ENCODE results near the gene PHACTR3.

PHACTR3 gene

DNA sequence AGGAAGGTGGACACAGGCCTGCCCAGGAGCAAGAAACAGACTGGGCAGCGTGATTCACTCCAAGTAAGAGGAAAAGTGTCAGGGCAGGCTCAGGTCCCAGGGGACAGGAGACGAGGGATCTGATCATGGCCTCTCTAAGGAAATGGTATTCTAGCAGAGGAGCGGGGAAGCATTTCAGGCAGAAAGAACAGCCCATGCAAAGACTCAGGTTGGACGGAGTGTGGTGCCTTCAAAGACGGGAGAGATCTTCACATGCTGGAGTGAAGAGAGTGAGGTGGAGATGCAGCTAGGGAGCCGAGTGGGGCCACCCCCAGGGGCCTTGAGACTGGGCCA, 168.0 kb downstream of the PHACTR3 start:
- Mint-ChIP-seq H3K9me3 (peaks cover 3% of the 10 kb centered on the region), H3K36me3 (no peaks in the 10 kb centered on the region), H3K4me3 (no peak overlapping the region), H3K27ac (no peak overlapping the region), H3K27me3 (peaks cover 6% of the 10 kb centered on the region), H3K4me1 (no peaks in the 10 kb centered on the region)
- ATAC-seq (ENCODE audit: low read depth): no peak
- no peak for DNase-seq (ENCODE audit: low spot score in 2 of 2)

DNA sequence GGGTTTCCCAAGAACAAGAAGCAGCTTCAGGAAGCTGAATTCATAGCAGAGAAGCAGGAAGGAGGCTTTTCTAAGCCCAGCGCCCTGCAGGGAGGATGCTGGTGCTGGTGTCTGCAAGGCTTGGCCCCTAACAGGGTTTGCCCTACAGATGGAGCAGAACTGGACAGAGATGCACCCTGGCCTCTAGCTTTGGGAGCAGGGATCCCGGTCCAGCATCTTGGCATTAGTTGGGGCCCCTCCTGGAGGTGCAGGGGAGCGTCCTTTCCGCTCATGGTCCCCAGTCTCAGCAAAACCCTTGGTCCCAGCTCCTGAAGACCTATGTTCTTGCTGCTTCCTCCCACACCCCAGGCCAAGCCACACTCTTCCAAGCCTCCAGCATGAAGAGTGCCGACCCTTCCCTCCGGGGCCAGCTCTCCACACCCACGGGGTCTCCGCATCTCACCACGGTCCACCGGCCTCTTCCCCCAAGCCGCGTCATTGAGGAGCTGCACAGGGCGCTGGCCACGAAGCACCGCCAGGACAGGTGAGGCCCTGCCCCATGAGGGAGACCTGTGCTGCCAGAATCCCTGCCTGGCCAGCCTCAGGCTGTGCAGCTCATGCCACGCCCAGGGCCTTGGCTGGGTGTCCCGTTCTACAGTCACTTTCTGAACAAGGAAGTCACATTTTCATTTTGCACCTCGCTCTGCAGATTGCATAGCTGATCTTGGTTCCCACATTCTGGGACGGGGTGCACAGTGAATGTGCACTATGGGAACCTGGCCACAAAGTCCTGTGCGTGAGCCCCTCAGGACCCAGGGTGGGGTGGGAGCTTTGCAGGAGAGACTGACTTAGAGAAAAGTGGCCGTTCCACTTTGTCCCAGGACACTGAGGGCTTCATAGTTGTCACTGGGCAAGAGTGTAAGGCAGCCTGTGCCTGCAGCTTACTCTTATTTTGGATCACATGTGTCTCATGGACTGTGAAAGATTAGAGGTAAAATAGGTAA, 168.9 kb downstream of the PHACTR3 start:
- H3K4me1 Mint-ChIP-seq: no peaks in the 10 kb centered on the region
- no peak for DNase-seq (ENCODE audit: low spot score in 2 of 2)
- H3K36me3 Mint-ChIP-seq: no peaks in the 10 kb centered on the region
- no peak overlapping the region for H3K4me3 Mint-ChIP-seq
- no peaks in the 10 kb centered on the region for H3K9me3 Mint-ChIP-seq
- no peak overlapping the region for H3K27ac Mint-ChIP-seq
- no peak for ATAC-seq (ENCODE audit: low read depth)
- peaks cover 4% of the 10 kb centered on the region for H3K27me3 Mint-ChIP-seq

DNA sequence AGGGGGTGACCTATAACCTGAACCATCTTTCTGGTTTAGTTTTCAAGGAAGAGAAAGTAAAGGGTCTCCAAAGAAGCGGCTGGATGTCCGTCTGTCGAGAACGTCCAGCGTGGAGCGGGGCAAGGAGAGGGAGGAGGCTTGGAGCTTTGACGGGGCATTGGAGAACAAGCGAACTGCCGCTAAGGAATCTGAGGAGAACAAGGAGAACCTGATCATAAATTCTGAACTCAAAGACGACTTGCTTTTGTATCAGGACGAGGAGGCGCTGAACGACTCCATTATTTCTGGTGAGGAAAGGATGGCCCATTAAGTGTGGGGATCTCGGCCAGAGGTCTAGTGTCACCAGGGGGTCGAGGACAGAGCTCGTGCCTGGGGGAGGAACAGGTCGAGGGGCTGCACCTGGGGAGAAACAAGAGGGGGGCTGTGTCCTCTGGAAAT, 169.9 kb downstream of the PHACTR3 start:
- Mint-ChIP-seq H3K36me3 (no peaks in the 10 kb centered on the region), H3K9me3 (no peaks in the 10 kb centered on the region), H3K27ac (no peak overlapping the region), H3K4me3 (no peak overlapping the region), H3K4me1 (no peaks in the 10 kb centered on the region), H3K27me3 (peaks cover 7% of the 10 kb centered on the region)
- ATAC-seq (ENCODE audit: low read depth) (no peak), DNase-seq (ENCODE audit: low spot score in 2 of 2) (no peak)

DNA sequence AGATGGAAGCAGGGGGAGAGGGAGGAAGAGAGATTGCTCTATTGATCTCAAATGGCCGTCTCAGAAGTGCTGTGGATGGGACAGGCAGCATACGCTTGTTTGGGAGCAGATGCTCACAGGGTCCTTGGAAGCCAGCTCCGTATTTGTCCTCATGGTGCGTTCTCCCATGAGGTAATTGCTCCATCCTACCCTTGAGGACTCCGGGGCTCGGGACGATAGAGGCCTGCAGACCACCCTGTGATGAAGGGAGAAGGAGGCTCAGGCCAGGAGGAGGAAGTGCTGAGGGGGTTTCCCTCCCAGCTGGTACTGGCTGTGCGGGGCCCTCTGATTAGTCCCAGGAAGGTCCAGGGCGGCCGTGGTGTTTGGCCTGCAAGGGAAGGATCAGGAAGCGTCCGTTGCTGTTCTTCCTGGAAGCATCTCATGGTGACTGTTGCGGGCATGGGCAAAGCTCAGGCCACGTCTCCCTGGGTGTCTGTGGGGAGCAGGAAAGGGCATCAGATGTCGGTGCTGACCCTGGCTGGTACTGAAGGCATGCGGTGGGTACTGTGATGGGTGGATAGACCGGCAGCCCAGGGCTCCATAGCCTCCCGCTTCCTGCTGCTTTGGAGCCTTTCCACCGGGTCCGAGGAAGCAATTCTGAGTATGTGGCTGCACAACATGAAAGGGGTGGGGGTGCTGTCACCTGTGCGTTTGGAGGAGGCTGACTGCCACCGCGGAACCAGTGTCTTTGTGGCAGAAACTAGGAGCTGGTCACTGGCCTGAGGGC, 170.8 kb downstream of the PHACTR3 start:
- Mint-ChIP-seq H3K27me3 (peaks cover 7% of the 10 kb centered on the region), H3K4me3 (no peak overlapping the region), H3K36me3 (no peaks in the 10 kb centered on the region), H3K27ac (no peak overlapping the region), H3K4me1 (no peaks in the 10 kb centered on the region), H3K9me3 (no peaks in the 10 kb centered on the region)
- no peak for DNase-seq (ENCODE audit: low spot score in 2 of 2)
- no peak for ATAC-seq (ENCODE audit: low read depth)

DNA sequence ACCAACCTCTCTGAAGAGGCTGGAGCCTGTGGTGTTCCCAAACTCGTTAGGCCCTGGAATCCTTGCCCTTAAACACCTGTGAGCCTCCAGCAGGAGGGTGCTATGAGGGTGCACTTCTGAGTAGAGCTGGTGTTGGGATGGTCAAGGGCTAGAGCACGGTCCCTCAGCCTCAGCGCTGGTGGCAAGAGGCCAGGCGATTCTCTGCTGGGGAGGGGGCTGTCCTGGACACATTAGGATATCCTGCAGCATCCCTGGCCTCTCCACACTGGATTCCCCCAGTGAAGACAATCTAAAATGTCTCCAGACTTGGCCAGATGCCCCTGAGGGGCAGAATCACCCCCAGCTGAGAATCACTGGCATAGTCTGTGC, 171.3 kb downstream of the PHACTR3 start:
- Mint-ChIP-seq H3K27me3 (peaks cover 7% of the 10 kb centered on the region), H3K36me3 (no peaks in the 10 kb centered on the region), H3K9me3 (no peaks in the 10 kb centered on the region), H3K27ac (no peak overlapping the region), H3K4me3 (no peak overlapping the region), H3K4me1 (no peaks in the 10 kb centered on the region)
- ATAC-seq (ENCODE audit: low read depth) (no peak), DNase-seq (ENCODE audit: low spot score in 2 of 2) (no peak)

DNA sequence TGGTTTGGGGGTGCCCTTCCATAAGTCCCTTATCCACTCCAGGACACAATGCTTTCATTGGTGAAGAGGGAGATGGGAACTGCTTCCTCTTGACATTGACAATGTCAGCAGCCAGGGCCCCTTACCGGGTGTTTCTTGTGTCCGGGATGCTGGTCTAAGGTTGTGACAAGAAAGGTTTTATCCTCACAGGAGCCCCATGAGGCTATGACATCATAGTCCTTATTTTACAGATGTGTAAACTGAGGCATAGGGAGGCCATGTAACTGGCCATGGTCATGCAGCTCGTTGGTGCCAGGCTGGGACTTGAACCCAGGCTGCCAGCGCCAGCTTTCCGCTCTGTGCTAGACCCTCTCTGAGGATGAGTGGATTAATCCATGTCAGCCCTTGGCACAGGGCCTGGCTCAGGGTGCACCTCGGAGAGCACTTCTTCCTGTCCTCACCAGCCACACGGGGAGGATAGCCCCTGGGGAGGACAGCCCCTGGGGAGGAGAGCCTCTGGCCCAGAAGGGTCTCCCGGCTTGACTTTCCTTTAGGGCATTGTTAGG, 171.8 kb downstream of the PHACTR3 start:
- ATAC-seq (ENCODE audit: low read depth) (no peak), DNase-seq (ENCODE audit: low spot score in 2 of 2) (no peak)
- Mint-ChIP-seq H3K4me1 (no peaks in the 10 kb centered on the region), H3K9me3 (no peaks in the 10 kb centered on the region), H3K36me3 (no peaks in the 10 kb centered on the region), H3K27me3 (peaks cover 7% of the 10 kb centered on the region), H3K4me3 (no peak overlapping the region), H3K27ac (no peak overlapping the region)

DNA sequence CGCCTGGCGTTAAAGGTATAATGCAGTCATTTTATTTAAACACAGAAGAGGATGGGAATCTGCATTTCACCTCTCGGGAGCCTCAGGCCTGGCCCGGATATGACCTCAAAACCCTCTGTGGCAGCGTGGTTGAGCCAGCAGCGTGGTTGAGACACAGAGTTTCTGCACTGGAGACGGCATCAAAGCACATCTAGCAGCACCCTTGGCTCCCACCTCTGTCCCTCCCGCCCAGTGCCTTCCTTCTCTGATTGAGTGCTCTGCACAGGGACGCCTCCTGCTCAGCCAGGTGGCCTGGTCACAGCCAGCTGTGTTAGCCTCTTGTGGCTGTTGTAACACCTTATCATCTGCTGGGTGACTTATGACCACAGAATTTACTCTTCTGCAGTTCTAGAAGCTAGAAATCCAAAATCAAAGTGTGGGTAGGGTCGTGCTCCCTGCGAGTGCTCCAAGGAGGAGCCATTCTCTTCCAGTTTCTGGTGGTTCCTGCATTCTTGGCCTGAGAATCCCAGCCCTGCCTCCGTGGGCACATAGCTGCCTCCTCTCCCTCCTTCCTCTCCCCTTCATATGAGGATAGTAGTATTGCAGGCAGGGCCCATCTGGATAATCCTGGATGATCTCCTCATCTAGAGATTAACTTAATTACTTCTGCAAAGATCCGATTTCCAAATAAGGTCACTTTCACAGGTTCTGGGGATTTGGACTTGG, 172.4 kb downstream of the PHACTR3 start:
- DNase-seq (ENCODE audit: low spot score in 2 of 2) (no peak), ATAC-seq (ENCODE audit: low read depth) (no peak)
- H3K27ac Mint-ChIP-seq: no peak overlapping the region
- H3K36me3 Mint-ChIP-seq: no peaks in the 10 kb centered on the region
- no peak overlapping the region for H3K4me3 Mint-ChIP-seq
- no peaks in the 10 kb centered on the region for H3K4me1 Mint-ChIP-seq
- peaks cover 7% of the 10 kb centered on the region for H3K27me3 Mint-ChIP-seq
- H3K9me3 Mint-ChIP-seq: no peaks in the 10 kb centered on the region

DNA sequence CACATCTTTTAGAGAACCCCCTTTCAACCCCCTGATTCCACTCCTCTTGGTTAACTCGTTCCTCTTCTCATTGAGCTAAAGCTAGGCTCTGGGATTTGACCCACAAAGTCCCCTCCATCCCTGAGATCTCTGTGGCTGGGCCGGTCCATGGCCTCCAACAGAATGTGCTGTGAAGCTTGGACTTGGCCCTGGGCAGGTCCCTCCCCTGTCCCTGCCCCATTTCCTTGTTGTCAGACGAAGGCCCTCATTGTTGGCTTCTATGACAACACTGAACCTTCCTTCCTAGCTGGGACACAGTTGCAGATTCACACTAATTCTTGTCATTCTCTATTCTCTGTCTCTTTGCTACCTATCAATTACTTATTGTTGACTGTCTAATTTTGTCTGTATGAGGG, 173.0 kb downstream of the PHACTR3 start:
- Mint-ChIP-seq H3K27ac (no peak overlapping the region), H3K27me3 (peaks cover 5% of the 10 kb centered on the region)

DNA sequence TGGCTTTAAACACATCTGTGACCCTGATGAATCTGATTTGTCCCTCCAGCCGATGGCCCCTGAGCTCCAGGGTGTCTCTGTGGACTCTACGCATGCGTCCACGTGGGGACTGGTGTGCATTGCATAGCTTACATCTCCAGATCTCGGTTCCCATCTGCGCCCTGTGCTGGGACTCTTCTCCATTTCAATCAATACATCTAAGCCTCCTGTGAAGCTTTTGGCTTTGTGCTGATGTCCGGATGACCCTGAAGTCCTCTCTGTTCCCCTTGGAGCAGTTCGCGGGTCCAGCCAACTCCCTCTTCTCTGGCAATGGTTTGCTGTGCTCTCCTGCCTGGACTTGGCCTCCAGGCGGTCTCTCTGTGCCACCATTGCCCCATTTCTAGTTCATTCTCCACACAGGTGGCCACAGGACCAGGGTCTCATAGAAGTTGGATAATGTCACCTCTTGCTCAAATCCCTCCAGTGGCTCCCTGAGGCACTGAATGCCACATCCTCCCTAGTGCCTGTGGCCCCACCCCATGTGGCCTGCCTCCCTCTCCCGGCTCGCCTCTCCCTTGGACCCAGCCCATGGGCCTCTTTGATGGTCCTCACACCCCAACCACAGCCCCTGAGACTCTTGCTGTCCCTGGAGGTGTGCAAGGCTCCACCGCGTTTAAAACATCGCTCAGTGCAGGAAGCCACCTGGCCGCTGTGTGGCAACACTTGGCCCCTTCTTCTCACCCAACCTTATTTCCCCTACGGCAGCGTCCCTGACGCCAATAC, 173.7 kb downstream of the PHACTR3 start:
- Mint-ChIP-seq H3K27me3 (peaks cover 4% of the 10 kb centered on the region), H3K4me1 (no peaks in the 10 kb centered on the region), H3K27ac (no peak overlapping the region), H3K9me3 (no peaks in the 10 kb centered on the region), H3K36me3 (no peaks in the 10 kb centered on the region), H3K4me3 (no peak overlapping the region)
- no peak for DNase-seq (ENCODE audit: low spot score in 2 of 2)
- ATAC-seq (ENCODE audit: low read depth): no peak

More for the DNA sequence above, 173.0 kb downstream of the PHACTR3 start:
- Mint-ChIP-seq H3K9me3 (no peaks in the 10 kb centered on the region), H3K4me3 (no peak overlapping the region), H3K36me3 (no peaks in the 10 kb centered on the region), H3K4me1 (no peaks in the 10 kb centered on the region)
- no peak for DNase-seq (ENCODE audit: low spot score in 2 of 2)
- ATAC-seq (ENCODE audit: low read depth): no peak

DNA sequence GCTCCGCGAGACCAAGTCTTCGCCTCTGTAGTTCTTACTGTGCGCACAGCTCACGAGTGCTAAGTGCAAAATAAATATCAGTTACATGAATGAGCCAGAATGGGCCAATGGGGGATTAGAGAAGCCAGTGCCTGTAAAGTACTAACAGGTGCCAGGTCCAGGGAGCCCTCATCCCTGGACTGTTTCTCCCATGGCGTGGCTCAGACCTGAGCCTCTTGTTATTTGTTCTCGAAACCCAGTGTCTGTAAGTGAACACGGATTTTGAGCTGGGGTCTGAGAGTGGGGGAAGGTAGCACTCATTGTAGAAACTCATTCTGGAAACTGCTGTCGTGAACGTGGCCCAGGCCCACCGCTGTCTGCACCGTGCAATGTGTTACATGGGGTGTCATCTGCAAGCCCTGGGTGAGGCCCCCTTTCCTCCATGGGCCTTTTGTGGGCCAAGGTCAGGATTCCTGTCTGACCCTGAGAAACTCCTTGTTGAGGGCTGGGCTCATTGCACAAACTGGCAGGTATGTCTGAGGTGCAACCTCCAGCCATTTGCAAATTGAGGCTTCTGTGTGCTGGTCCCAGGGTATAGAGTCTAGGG, 174.4 kb downstream of the PHACTR3 start:
- H3K36me3 Mint-ChIP-seq: no peaks in the 10 kb centered on the region
- no peak overlapping the region for H3K4me3 Mint-ChIP-seq
- H3K27me3 Mint-ChIP-seq: peaks cover 4% of the 10 kb centered on the region
- no peaks in the 10 kb centered on the region for H3K9me3 Mint-ChIP-seq
- H3K4me1 Mint-ChIP-seq: no peaks in the 10 kb centered on the region
- no peak overlapping the region for H3K27ac Mint-ChIP-seq
- ATAC-seq (ENCODE audit: low read depth) (no peak), DNase-seq (ENCODE audit: low spot score in 2 of 2) (no peak)

DNA sequence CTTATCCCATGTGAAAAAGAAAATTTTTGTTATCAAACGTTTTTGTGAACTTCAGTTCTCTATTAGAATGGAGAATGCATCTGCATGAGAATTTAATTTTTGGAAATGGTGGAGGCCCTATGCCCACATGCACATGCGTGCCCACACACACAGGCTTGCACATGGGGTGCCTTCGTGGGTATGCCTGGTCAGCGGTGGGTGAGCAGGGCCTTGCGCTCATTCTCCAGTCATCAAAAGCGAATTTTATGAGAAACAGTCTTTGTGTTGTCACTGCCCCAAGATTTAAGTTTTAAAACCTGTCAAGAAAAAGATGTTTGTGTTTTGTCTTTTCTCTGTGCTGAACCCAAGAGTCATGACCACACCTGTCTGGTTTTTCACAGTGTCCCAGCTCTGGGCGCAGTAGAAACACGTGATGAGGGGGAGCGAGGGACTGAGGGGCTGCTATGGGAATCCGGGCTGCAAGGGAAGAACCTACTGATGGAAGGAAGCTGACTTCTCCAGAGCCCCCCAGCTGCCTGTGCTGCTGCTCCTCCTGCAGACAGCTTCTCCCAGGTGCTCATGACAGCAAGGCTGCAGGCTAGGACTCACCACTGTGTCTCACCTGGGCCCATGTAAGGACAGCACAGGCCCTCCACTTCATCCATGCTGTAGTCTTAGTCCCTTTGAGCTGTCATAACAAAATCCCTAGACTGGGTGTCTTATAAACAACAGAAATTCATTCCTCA, 175.5 kb downstream of the PHACTR3 start:
- H3K9me3 Mint-ChIP-seq: no peaks in the 10 kb centered on the region
- no peaks in the 10 kb centered on the region for H3K4me1 Mint-ChIP-seq
- H3K4me3 Mint-ChIP-seq: no peak overlapping the region
- peaks cover 6% of the 10 kb centered on the region for H3K27me3 Mint-ChIP-seq
- no peak for ATAC-seq (ENCODE audit: low read depth)
- no peak overlapping the region for H3K27ac Mint-ChIP-seq
- no peaks in the 10 kb centered on the region for H3K36me3 Mint-ChIP-seq
- no peak for DNase-seq (ENCODE audit: low spot score in 2 of 2)

DNA sequence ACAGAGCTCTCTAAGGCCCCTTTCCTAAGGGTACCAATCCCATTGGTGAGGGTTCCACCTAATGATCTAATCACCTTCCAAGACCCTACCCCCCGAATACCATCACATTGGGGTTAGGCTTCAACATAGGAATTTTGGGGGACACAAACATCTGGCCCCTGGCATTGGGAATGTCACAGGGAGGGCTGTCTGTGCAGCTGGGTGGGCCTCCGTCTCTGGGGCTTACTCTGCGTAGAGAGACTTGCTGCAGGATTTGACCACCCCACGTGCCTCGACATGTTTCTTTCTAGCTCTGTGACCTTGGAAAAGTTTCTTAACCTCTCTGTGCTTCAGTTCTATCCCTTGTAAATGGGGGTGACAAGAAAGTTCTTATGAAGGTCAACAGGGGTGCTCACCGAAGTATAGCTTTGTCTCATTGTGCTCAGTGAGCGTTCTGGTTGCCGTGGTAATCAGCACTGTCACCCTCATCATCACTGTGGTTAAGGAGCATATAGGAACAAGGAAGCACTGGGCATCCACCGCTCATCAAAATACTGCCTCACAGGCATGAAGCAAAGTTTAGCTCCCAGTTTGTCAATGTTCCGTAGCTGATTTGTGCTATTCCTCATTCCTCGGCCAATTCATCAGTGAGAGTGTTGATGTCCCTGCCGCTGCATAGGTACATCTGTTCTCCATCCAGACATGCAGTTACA, 176.3 kb downstream of the PHACTR3 start:
- H3K4me3 Mint-ChIP-seq: no peak overlapping the region

More for the DNA sequence above, 176.3 kb downstream of the PHACTR3 start:
- DNase-seq (ENCODE audit: low spot score in 2 of 2) (no peak), ATAC-seq (ENCODE audit: low read depth) (no peak)
- Mint-ChIP-seq H3K27me3 (peaks cover 6% of the 10 kb centered on the region), H3K9me3 (no peaks in the 10 kb centered on the region), H3K27ac (no peak overlapping the region), H3K36me3 (no peaks in the 10 kb centered on the region), H3K4me1 (no peaks in the 10 kb centered on the region)

All from memory B cell (primary cell).